ENCODE measurements around the gene CALCOCO1. TPM values are rescaled to one million over a fixed set of nuclear protein-coding genes. Genes with fewer than 3 reads are reported as not detected.

The CALCOCO1 gene
- total RNA-seq, 1 experiment from 2014 or later: 27.0 TPM

GRCh38 chr12:53699678-53700025 lies 27.6 kb downstream of the CALCOCO1 start:
- CTCF ChIA-PET: interaction anchor here (1.2 to 8.4 kb wide), 6 partner anchors 23 to 156 kb away, joined by 3 to 232 read pairs (median 6); partner anchors contain the start of genes ATP5MC2 and CISTR
- Mint-ChIP-seq H3K9me3 (no peaks in the 10 kb centered on the region), H3K36me3 (no peaks in the 10 kb centered on the region), H3K27me3 (ENCODE audit: low read depth) (peaks cover 65% of the 10 kb centered on the region), H3K4me1 (peaks cover 31% of the 10 kb centered on the region), H3K27ac (no peak overlapping the region), H3K4me3 (no peak overlapping the region)
- POLR2A ChIA-PET: interaction anchor here (0.7 kb wide), 1 partner anchor 39 kb away, joined by 3 read pairs; no protein-coding TSS in a partner anchor
- no peak for DNase-seq (ENCODE audit: low spot score)
- TF ChIP-seq ZNF416 (CRISPR knock-in tag; IDR thresholded peaks at IDR 0.05) (no peak), E2F4 (CRISPR knock-in tag; IDR thresholded peaks at IDR 0.05; ENCODE audit: borderline replicate concordance, low read depth) (no peak), MLX (CRISPR knock-in tag; IDR thresholded peaks at IDR 0.05) (no peak), FOXP4 (CRISPR knock-in tag; IDR thresholded peaks at IDR 0.05) (no peak), HMGA2 (CRISPR knock-in tag; IDR thresholded peaks at IDR 0.05) (no peak), AFF4 (CRISPR knock-in tag; IDR thresholded peaks at IDR 0.05; ENCODE audit: borderline replicate concordance) (no peak), GABPB1 (CRISPR knock-in tag; IDR thresholded peaks at IDR 0.05) (no peak), CTCF (IDR thresholded peaks at IDR 0.05) (no peak), RELA (CRISPR knock-in tag; IDR thresholded peaks at IDR 0.05; ENCODE audit: borderline replicate concordance) (no peak)
- no peak for ATAC-seq

GRCh38 chr12:53698948-53699677 lies 28.1 kb downstream of the CALCOCO1 start:
- H3K27me3 Mint-ChIP-seq (ENCODE audit: low read depth): peaks cover 70% of the 10 kb centered on the region
- ChIA-PET CTCF (interaction anchor here (1.2 to 8.4 kb wide), 5 partner anchors 23 to 156 kb away, joined by 4 to 232 read pairs (median 6); partner anchors contain the start of genes ATP5MC2 and CISTR), POLR2A (no interaction called here)
- H3K4me1 Mint-ChIP-seq: peaks cover 37% of the 10 kb centered on the region
- H3K36me3 Mint-ChIP-seq: no peaks in the 10 kb centered on the region
- no peak for ATAC-seq
- H3K27ac Mint-ChIP-seq: no peak overlapping the region
- H3K4me3 Mint-ChIP-seq: no peak overlapping the region
- DNase-seq (ENCODE audit: low spot score): no peak
- H3K9me3 Mint-ChIP-seq: no peaks in the 10 kb centered on the region
- TF ChIP-seq HMGXB4 (CRISPR knock-in tag; IDR thresholded peaks at IDR 0.05): no peak
- TF ChIP-seq ZNF281 (CRISPR knock-in tag; IDR thresholded peaks at IDR 0.05): no peak
- TF ChIP-seq ELF4 (CRISPR knock-in tag; IDR thresholded peaks at IDR 0.05; ENCODE audit: low read depth): no peak
- no peak for TF ChIP-seq SMAD3 (CRISPR knock-in tag; IDR thresholded peaks at IDR 0.05; ENCODE audit: borderline replicate concordance)
- TF ChIP-seq FOXP1 (CRISPR knock-in tag; IDR thresholded peaks at IDR 0.05; ENCODE audit: borderline replicate concordance): no peak
- no peak for TF ChIP-seq NR2C2 (CRISPR knock-in tag; IDR thresholded peaks at IDR 0.05)
- no peak for TF ChIP-seq TCF7 (CRISPR knock-in tag; IDR thresholded peaks at IDR 0.05; ENCODE audit: low read depth)
- no peak for TF ChIP-seq ERG (CRISPR knock-in tag; IDR thresholded peaks at IDR 0.05)

Data from WTC11 (cell line).